LHCN-M2 (cell line): ENCODE data around the gene ATXN7L1. TPM values are rescaled to one million over a fixed set of nuclear protein-coding genes. Genes with fewer than 3 reads are reported as not detected.

Source experiments
- DNase-seq: peaks from one replicate; pipeline ENCODE4 v3.0.0-alpha.2; 2012; ENCODE audit warnings: low read depth
- total RNA-seq: library from RNA; depleted of rRNA; stranded (reverse); fragments of >200 nt; gene quantifications from 2 replicates; pipeline ENCODE4 v1.2.3, GENCODE V29; 2014

Gene ATXN7L1
- total RNA-seq, 1 experiment from 2014 or later = 6.4 TPM

DNA sequence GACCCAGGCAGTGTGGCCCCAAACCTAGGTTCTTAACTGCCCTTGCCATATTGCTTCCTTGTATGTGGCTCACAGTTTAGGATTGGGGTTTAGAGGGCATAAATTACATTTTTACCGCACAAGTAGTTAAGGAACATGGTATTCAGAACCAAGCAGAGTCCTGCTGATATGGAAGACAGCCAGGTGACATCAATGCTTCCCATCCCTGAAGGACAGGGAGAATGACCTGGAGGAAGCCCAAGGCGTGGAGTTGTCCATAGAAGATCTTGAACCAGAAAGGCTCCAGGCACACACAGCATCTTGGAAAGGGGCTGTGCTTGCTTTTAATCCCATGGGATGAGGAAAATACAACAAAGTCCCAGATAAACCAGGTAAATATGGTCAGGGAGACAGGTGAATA is 48.3 kb downstream of the ATXN7L1 start:
- DNase-seq = no peak

DNA sequence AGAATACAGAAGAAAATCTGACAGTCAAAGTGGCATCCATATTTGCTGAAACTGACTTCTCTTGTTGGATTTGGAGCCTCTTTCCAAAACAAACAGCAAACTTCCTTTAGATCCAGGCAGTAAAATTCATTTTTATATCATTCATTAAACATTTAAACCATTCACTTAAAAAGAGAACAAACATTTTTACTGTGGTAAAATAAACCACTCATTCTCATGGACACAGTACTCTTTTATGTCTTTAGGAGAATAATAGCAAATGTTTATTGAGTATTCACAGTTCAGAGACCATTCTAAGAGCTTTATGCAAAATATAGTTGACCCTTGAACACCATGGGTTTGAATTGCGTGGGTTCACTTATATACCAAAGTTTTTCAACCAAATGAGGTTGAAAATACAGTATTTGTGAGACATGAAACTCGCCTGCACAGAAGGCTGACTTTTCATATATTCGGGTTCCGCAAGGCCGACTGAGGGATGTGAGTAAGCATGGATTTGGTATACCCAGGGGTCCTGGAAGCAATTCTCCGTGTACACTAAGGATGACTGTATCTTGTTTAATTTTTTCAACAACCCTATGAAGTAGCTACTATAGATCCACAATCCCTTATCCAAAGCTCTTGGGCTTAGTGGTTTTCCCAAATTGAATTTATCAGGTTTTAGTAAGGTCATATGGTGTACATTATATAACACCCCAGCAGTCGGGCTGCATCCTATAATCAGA is 49.1 kb downstream of the ATXN7L1 start:
- DNase-seq = no peak

DNA sequence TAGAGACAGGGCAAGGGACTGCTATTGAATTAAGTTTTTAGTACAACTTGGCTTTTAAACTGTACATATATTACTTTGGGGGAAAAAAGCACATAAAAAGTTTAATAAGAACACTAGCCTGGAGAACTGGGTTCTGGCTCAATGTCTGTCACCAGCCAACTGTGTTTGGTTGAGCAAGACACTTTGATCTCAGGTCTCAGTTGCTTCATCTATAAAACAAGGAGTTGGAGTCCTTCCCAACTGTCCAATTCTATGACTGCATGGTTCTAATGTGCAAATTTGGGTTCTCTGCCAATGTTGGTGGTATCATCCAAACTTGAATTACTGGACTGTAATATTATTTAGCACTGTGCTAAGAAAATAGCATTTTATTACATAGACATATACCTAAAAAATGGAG is 50.3 kb downstream of the ATXN7L1 start:
- DNase-seq = peak; percentile 53

DNA sequence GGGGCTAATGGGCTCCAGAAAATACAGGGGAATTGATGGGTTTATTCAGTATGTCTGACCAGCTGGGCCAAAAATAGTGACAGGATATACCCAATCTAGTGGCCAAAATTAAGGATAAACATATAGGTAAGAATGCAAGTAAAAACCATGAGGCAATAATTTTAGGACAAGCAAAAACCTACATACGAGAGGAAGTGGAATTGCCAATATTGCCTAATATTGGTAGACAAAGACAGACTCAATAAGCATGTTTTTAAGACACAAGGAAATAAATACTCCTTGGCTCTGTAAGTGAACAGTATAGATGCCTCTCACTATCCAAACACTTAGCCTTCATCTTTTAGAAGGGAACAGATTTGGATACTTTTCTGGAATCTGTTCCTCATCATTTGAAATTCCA is 51.0 kb downstream of the ATXN7L1 start:
- DNase-seq = no peak

GRCh38 chr7:105822806-105823205 is 53.6 kb downstream of the ATXN7L1 start:
- no peak for DNase-seq

DNA sequence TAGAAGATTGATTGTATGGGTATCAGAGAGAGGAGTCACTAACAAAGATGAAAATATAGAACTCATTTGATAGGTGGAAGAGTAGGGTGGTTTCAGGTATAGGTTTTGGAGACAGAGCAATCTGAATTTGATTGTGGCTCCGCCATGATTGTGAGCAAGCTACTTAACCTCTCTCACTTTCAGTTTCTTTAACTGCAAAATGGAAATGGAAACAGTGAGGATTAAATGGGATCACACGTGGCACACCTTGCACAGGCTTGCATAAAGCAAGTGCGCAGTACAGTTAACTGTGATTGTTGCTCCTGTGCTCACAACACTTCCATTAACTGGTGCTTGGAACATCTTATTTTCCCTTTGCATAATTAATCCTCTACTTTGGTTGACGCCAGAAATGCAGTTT is 54.9 kb downstream of the ATXN7L1 start:
- no peak for DNase-seq

GRCh38 chr7:105820363-105821066 is 55.9 kb downstream of the ATXN7L1 start:
- no peak for DNase-seq

DNA sequence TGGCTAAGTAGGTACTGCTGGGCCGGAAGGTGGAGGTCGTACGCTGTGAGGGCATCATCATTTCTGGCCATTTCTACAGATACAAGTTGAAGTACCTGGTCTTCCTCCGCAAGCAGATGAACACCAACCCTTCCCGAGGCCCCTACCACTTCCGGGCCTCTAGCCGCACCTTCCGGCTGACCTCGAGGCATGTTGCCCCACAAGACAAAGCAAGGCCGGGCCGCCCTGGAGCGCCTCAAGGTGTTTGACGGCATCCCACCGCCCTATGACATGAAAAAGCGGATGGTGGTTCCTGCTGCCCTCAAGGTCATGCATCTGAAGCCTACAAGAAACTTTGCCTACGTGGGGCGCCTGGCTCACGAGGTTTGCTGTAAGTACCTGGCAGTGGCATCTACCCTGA is 56.8 kb downstream of the ATXN7L1 start:
- no peak for DNase-seq

- DNase-seq = no peak
Observed at GRCh38 chr7:105816954-105817615, 59.3 kb downstream of the ATXN7L1 start.

- DNase-seq = no peak
Observed at GRCh38 chr7:105816266-105816843, 60.0 kb downstream of the ATXN7L1 start.

- DNase-seq = no peak
Observed at GRCh38 chr7:105815576-105815975, 60.8 kb downstream of the ATXN7L1 start.

GRCh38 chr7:105814481-105814880 is 61.9 kb downstream of the ATXN7L1 start:
- no peak for DNase-seq

- DNase-seq = no peak
Observed at GRCh38 chr7:105811189-105811847, 65.1 kb downstream of the ATXN7L1 start.

DNA sequence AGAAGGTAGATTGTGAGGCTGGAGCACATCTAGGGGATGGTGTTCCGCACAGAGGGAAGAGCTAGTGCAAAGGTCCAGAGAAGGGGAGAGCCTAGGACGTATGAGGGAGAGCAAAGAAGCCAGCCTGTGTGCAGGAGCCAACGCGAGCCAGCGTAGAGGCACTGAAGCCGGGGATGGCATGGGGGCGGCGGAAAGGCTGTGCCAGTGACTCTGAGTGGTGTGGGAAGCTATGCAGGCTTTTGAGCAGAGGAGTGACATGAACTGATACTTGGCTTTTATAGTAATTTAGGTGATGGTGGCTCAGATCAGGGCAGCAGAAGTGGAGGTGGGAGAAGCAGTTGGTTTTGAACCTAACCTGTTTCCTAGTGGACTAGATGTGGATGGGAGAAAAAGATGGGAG is 65.8 kb downstream of the ATXN7L1 start:
- DNase-seq = no peak

DNA sequence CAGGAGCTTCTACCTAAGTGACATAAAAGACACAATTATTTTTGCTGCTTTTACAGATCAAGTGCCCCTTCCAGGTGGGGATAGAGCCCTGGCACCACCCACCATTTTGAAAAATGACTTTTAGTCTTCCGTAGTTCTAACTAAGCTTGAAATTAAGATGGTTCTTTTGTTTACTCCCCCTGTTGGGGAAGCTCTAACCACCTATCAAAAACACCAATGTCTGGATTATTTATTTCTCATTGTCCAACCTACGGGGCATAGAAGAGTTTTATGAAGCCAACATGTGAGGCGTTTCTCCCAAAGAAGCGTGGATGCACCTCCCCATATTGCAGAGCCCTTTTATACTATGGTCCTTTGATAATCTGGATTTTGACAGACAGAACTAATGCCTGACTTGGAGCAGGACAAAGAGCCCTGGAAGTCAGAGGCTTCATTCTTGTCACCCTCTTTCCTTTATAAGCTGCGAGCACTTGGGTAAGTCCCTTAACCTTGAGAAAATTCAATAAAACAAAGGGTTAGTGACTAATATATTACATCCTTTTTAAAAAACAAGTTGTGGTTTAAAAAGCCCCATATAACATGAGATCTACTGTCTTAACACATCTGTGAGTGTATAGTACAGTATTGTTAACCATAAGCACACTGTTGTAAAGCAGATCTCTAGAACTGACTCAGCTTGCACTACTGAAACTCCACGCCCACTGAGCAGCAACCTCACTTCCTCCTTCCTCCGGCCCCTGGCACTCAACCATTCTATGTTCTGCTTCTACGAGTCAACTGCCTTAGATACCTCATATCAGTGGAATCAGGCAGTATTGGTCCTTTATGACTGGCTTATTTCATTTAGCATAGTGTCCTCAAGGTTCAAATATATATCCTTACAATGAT is 67.5 kb downstream of the ATXN7L1 start:
- peak; percentile 69 for DNase-seq

GRCh38 chr7:105808209-105808608 is 68.2 kb downstream of the ATXN7L1 start:
- no peak for DNase-seq

DNA sequence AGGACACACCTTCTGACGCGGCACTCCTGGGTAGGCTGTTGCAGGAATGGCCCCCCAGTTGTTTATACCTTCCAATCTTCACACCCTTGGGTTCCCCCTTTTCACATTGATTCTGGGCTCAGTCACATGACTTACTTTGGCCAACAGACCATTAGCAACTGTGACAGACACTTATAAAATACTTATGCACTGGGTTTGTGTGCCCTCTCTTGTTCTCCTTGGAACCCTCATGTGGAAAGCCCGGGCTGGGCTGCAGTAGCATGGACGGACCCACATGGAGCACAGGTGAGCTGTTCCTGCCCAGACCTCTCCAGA is 69.0 kb downstream of the ATXN7L1 start:
- DNase-seq = no peak

- peak; percentile 85 for DNase-seq
Observed at GRCh38 chr7:105806592-105807447, 69.6 kb downstream of the ATXN7L1 start.

DNA sequence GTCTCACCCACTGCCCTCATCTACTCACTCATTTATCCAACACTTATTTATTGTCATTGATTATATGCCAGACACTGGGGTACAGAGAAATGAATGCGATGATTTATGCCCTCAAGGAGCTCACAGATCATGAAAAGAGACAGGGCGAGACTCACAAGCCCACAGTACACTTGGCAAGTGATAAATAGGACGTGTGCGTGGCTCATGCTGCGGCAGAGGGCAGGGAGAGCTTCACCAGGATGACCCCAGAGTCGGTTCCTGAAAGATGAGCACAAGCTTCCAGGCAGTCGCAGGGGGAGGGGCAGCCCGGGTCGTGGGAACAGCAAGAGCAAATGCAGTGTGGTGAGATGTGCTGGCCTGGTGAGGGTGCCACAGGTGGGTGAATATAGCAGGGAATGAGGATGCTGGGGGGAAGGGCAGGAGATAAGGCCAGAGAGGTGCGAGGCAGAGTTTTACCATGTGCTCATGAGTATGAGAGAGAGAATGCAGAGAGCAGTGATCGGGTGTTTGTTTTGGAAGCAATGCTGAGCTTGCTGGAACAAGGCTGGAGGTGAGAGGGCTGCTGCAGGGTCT is 70.9 kb downstream of the ATXN7L1 start:
- peak; percentile 27 for DNase-seq

DNA sequence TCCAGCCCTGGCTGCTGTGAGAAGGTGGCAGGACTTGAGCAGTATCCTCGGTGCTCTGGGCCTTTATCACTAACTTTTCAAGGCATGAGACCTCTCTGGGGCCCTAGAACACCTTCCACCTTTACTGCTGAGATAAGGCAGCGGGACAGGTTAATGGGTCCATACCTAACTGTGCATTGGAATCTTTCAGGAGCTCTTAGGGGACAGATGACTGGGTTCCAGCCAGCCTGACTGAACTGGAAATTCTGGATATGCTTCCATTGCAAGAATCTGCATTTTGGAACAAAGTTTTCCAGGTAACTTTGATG is 73.0 kb downstream of the ATXN7L1 start:
- DNase-seq = no peak
